GM18511 (cell line): ENCODE data around the gene LRP6.
"Not testable (repeated sequence)": the region's sequence is repeated elsewhere in the genome, so short reads cannot be mapped to it uniquely, and the experiment has no call there.

Source experiments
- ATAC-seq: cut with Tn5 transposase; IDR thresholded peaks from one replicate; pipeline ENCODE4 v1.9.1; 2021; ENCODE audit warnings: mild to moderate bottlenecking, moderate library complexity; ENCODE audit not compliant: unreplicated experiment

The LRP6 gene

GRCh38 chr12:12266873-12267741 lies at the start of gene LRP6:
LRP6 (minus strand) TSS chr12:12267044; CDS start chr12:12266735, 309 bp downstream.
- ATAC-seq = peak; percentile 91

GRCh38 chr12:12315838-12316237 lies 49.0 kb upstream of the LRP6 start:
- ATAC-seq = no peak

- ATAC-seq = not testable (repeated sequence)
Observed at GRCh38 chr12:12310695-12311094, 43.9 kb upstream of the LRP6 start.

GRCh38 chr12:12305568-12306300 lies 38.9 kb upstream of the LRP6 start:
- no peak for ATAC-seq

GRCh38 chr12:12302976-12303375 lies 36.1 kb upstream of the LRP6 start:
- no peak for ATAC-seq

- no peak for ATAC-seq
Observed at GRCh38 chr12:12301122-12301521, 34.3 kb upstream of the LRP6 start.

GRCh38 chr12:12297201-12297830 lies 30.5 kb upstream of the LRP6 start:
- ATAC-seq = no peak

GRCh38 chr12:12294215-12295005 lies 27.6 kb upstream of the LRP6 start:
- ATAC-seq = no peak

GRCh38 chr12:12290206-12290605 lies 23.4 kb upstream of the LRP6 start:
- ATAC-seq = no peak

GRCh38 chr12:12286441-12286840 lies 19.6 kb upstream of the LRP6 start:
- no peak for ATAC-seq

- ATAC-seq = no peak
Observed at GRCh38 chr12:12282761-12283425, 16.0 kb upstream of the LRP6 start.

- ATAC-seq = no peak
Observed at GRCh38 chr12:12282202-12282601, 15.4 kb upstream of the LRP6 start.

GRCh38 chr12:12281134-12281533 lies 14.3 kb upstream of the LRP6 start:
- no peak for ATAC-seq

GRCh38 chr12:12278899-12279298 lies 12.1 kb upstream of the LRP6 start:
- ATAC-seq = no peak

- no peak for ATAC-seq
Observed at GRCh38 chr12:12275874-12276273, 9.0 kb upstream of the LRP6 start.

- ATAC-seq = no peak
Observed at GRCh38 chr12:12273291-12273957, 6.6 kb upstream of the LRP6 start.

GRCh38 chr12:12272869-12273268 lies 6.0 kb upstream of the LRP6 start:
- ATAC-seq = no peak

GRCh38 chr12:12270226-12270625 lies 3.4 kb upstream of the LRP6 start:
- no peak for ATAC-seq

GRCh38 chr12:12267742-12268200 lies 927 bp upstream of the LRP6 start:
- no peak for ATAC-seq
